SKM-1 (cell line): ENCODE data around the gene METTL16.

Source experiments
- DNase-seq: peaks from one replicate; lab custom pipeline; 2025; ENCODE audit not compliant: unreplicated experiment; lab: John Stamatoyannopoulos, UW

METTL16 gene

DNA sequence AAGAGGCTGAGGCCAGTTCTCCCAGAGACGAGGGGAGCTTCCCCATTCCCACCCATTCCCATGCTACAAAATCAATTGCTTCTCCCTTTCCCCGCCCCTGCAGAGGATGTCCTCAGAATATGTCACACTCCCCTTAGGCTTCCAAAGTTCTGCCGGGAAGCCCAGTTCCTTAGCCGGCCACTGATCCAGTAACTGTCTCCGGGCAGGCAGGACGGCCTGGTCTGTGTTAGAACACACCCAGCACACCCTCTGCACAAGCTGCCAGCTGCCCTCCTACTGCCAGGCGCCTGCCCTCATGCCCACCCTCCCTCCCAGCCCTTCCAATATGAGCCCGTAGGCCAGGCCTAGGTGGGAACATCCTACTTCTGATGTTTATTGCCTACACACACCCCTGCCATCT lies 143.3 kb downstream of the METTL16 start:
- DNase-seq = no peak

DNA sequence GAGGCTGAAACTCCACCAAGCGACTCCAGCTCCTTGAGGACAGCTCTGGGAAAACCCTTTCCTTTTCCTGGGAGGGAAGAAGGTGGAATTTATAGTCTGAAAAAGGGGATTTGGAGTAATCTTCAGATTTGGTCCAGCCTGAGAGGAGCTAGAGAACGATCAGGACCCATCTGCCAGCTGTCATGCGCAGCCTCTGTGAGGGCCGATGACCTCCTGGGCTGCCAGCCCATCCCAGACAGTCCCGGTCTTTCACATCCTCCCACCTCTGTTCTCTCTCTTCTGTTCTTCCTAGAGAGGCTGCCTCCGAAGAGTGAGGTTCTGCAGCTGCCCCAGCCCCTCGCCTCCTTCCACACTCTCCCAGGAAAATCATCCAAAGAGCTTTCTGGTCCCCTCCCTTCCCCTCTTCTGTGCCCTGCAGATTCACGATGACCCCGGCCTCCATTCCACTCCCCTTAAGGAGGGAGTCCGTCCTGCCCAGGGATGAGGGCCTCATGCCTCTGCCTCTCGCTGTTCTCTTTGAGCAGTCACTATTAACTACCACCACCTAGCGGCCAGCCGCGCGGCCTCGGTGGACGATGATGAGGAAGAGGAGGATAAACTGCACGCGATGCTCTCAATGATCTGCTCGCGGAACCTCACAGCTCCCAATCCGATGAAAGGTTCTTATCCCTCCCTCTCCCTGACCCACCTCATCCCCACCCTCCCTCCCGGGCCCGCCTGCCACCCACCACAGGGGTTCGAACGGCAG lies 144.8 kb downstream of the METTL16 start:
- DNase-seq = no peak
